Kidney (tissue), 14 donors: Measurements from ENCODE around the gene SECISBP2L. TPM values are rescaled to one million over a fixed set of nuclear protein-coding genes. Genes with fewer than 3 reads are reported as not detected.

ENCODE experiments used
- DNase-seq, 5 donors: peaks; one replicate each; pipeline ENCODE4 v3.0.0-alpha.2; 2013 to 2020
- FAIRE-seq: peaks from 2 replicates; lab custom pipeline; 2012; peaks lifted over from hg19 to GRCh38; lab: Jason Lieb, UNC
- H3K27ac ChIP-seq, 2 donors: one replicate each; pipeline ENCODE4 v1.7.0; 2013; ENCODE audit warnings: low read depth in 2 of 2, low read length in 2 of 2, inconsistent platforms in 1 of 2
- H3K27me3 ChIP-seq: one replicate; pipeline ENCODE4 v1.7.1; 2013; ENCODE audit warnings: low read length, inconsistent platforms; ENCODE audit not compliant: control insufficient read depth, insufficient read depth
- H3K36me3 ChIP-seq, 3 donors: one replicate each; pipeline versions ENCODE4 v1.7.0 to v1.7.1; 2013; ENCODE audit warnings: low read length in 3 of 3, control low read depth in 1 of 3, inconsistent platforms in 1 of 3; ENCODE audit not compliant: insufficient read depth in 3 of 3, control insufficient read depth in 2 of 3
- H3K4me1 ChIP-seq, 3 donors: one replicate each; pipeline versions ENCODE4 v1.7.0 to v1.7.1; 2013; ENCODE audit warnings: low read length in 3 of 3, inconsistent platforms in 1 of 3, low read depth in 1 of 3; ENCODE audit not compliant: control insufficient read depth in 2 of 3, insufficient read depth in 2 of 3
- H3K4me3 ChIP-seq, 3 donors: one replicate each; pipeline versions ENCODE4 v1.7.0 to v1.8.1; 2013; ENCODE audit warnings: low read length in 3 of 3, control low read depth in 1 of 3, inconsistent platforms in 1 of 3
- H3K9ac ChIP-seq, 3 donors: one replicate each; pipeline versions ENCODE4 v1.7.0 to v1.7.1; 2013; ENCODE audit warnings: low read length in 3 of 3, control low read depth in 1 of 3, inconsistent platforms in 1 of 3
- H3K9me3 ChIP-seq, 3 donors: one replicate each; pipeline versions ENCODE4 v1.7.0 to v1.7.1; 2013; ENCODE audit warnings: low read length in 3 of 3, control low read depth in 1 of 3, inconsistent platforms in 1 of 3; ENCODE audit not compliant: control insufficient read depth in 2 of 3, insufficient read depth in 1 of 3
- CTCF ChIP-seq: IDR thresholded peaks from 3 replicates; pipeline ENCODE4 v1.5.1; 2012; ENCODE audit warnings: mild to moderate bottlenecking, moderate library complexity, borderline replicate concordance; ENCODE audit not compliant: insufficient read depth; ENCODE audit errors: extremely low read depth
- intact Hi-C: fragments of 100-400 bp; cut with DNase I; formaldehyde crosslinking; loops from one replicate; pipeline ENCODE4 v1.11.1; 2022
- polyA plus RNA-seq: library from polyadenylated mRNA; stranded (reverse); fragments of 350-450 nt; fragmentation: Illumina TruSeq; extraction: RNeasy Lipid Tissue Mini Kit (QIAGEN cat#74804); gene quantifications from one replicate; pipeline ENCODE4 v1.2.3, GENCODE V29; 2014; ENCODE audit warnings: low read depth, low replicate concordance; ENCODE audit not compliant: insufficient read depth
- total RNA-seq: library from RNA; stranded (reverse); fragmentation: NEBNext Ultra II Directional; extraction: Animal tissue kit (Norgen Biotek cat#: 25700); gene quantifications from one replicate; pipeline ENCODE4 v1.2.1, GENCODE V29; 2021
- donor health status: control.
- donor health status: control.
- donor health status: control.
- donor health status: control.
- donor health status: control.
- donor health status: DM: yes; HTN: yes; CAD: no.
- donor health status: Normal renal cell carcinoma (clear cell type).

The SECISBP2L gene
- total and polyA plus RNA-seq, 2 donors from 2014 or later: 10.2 to 67.0 TPM

- Histone ChIP-seq H3K27me3 (no peaks in the 10 kb centered on the region), H3K36me3 (no peaks in the 10 kb centered on the region), H3K9me3 (no peaks in the 10 kb centered on the region), H3K9ac (no peak overlapping the region), H3K27ac (no peak overlapping the region), H3K4me3 (no peak overlapping the region), H3K4me1 (no peaks in the 10 kb centered on the region)
- FAIRE-seq: no peak
- no peak for TF ChIP-seq CTCF
- intact Hi-C loops: no loop called here
- DNase-seq: no peak
These were observed 18.0 kb upstream of the SECISBP2L start for GRCh38 chr15:49064281-49064653.

DNA sequence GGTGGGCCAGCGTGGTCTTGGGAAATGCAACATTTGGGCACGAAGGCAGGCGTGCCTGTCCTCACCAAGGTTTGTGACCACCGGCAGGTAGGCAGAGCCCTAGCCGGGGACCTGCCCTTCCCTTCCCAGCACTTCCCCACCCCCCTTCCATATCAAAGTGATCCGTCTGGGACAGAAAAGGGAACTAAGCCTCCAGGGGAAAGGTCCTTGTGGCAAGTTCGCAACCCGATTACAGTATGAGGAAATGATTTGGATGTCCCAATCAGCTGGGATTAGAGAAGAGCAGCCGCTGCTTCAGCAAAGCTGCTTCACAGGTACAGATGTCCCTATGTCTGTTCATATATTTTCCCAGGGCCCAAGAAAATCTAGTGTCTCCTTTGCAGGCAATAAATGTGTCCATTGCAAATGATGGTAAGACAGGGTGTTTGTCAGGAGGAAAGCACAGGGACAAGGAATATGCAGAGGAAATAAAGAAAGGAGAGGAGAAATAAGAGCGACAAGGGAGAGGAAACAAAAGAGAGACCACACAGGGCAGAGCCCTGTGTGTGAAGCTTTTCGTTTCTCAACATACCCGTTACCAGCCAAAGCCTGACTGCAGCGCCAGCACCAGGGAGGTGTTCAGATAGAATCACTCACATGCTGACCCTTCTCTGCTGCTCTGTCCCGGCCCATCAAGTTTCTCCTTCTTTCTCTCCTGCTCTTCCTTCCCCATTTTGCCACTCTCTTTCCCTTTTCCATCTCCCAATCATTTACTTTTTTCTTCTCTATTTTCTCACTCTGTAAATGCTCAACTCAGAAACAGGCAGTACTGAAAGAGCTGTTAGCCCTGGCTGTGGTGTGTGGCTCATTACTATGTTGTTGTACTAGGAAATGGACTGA, 17.4 kb upstream of the SECISBP2L start:
- no peak for TF ChIP-seq CTCF
- H3K27ac ChIP-seq: no peak overlapping the region
- FAIRE-seq (no peak), DNase-seq (no peak)
- no peaks in the 10 kb centered on the region for H3K4me1 ChIP-seq
- H3K9ac ChIP-seq: no peak overlapping the region
- H3K36me3 ChIP-seq: no peaks in the 10 kb centered on the region
- H3K9me3 ChIP-seq: no peaks in the 10 kb centered on the region
- no peak overlapping the region for H3K4me3 ChIP-seq
- H3K27me3 ChIP-seq: no peaks in the 10 kb centered on the region
- intact Hi-C loops: no loop called here

GRCh38 chr15:49062900-49063299, 16.7 kb upstream of the SECISBP2L start:
- Histone ChIP-seq H3K9ac (no peak overlapping the region), H3K4me3 (no peak overlapping the region), H3K4me1 (no peaks in the 10 kb centered on the region), H3K36me3 (no peaks in the 10 kb centered on the region), H3K27ac (no peak overlapping the region), H3K27me3 (no peaks in the 10 kb centered on the region), H3K9me3 (no peaks in the 10 kb centered on the region)
- intact Hi-C loops: no loop called here
- no peak for TF ChIP-seq CTCF
- DNase-seq (no peak), FAIRE-seq (no peak)
